Ovary (tissue), 3 donors: ENCODE data around the gene EPS8L1.

Experiments used
- CTCF ChIP-seq, 3 donors: fragments of 450-650 bp in 2 of 3; fragments of 200-600 bp in 1 of 3; IDR thresholded peaks; one replicate each; pipeline versions ENCODE4 v1.5.1 to v1.8.0; 2016 to 2022; ENCODE audit warnings: antibody characterized with exemption in 3 of 3, mild to moderate bottlenecking in 1 of 3
- EP300 ChIP-seq: sonication (generic); formaldehyde crosslinking; IDR thresholded peaks from one replicate; pipeline ENCODE4 v1.6.1; 2017; ENCODE audit warnings: antibody characterized with exemption
- POLR2A ChIP-seq: fragments of 450-650 bp; IDR thresholded peaks from one replicate; pipeline ENCODE4 v1.6.1; 2017; ENCODE audit warnings: antibody characterized with exemption, mild to moderate bottlenecking, moderate library complexity
- donor health status: DM: no; HTN: no; CAD: no.

- TF ChIP-seq CTCF (IDR thresholded peaks at IDR 0.05) (no peak), EP300 (no peak), POLR2A (no peak)
These were observed 39.6 kb upstream of the EPS8L1 start for GRCh38 chr19:55036058-55036457.
